Panc1 (cell line): ENCODE data around the gene GOLGA2. TPM values are rescaled to one million over a fixed set of nuclear protein-coding genes. Genes with fewer than 3 reads are reported as not detected.

Experiments
- ATAC-seq: fragments of 200-7000 bp; cut with Tn5 transposase; 2 replicates; pipeline ENCODE4 v1.9.1; 2020; ENCODE audit warnings: mild to moderate bottlenecking, moderate library complexity
- BruUV-seq: library from RNA; stranded (reverse); fragments of 400-500 nt; replicated peaks from 2 replicates; lab custom pipeline; 2021; lab: Mats Ljungman, UMichigan
- CTCF ChIA-PET: fragments of 300-600 bp; sonication (Branson Sonifier 250); formaldehyde crosslinking; loops from one replicate; lab custom pipeline; 2022; ENCODE audit warnings: antibody characterized with exemption; lab: Charles Lee
- POLR2A ChIA-PET: fragments of 300-600 bp; sonication (Branson Sonifier 250); formaldehyde crosslinking; loops from one replicate; lab custom pipeline; 2022; ENCODE audit warnings: antibody characterized with exemption; lab: Charles Lee
- DNase-seq: peaks from one replicate; pipeline ENCODE4 v3.0.0-alpha.2; 2010; ENCODE audit warnings: low read depth, low spot score
- H3K27ac ChIP-seq: 2 replicates; pipeline ENCODE4 v1.5.1; 2011; ENCODE audit warnings: mild to moderate bottlenecking, low read length, inconsistent platforms
- H3K27me3 ChIP-seq: fragments of 200-500 bp; sonication (Bioruptor generic); 2 replicates; pipeline ENCODE4 v1.6.0; 2014; ENCODE audit warnings: low read length, inconsistent platforms; ENCODE audit not compliant: control insufficient read depth, insufficient read depth
- H3K36me3 ChIP-seq: fragments of 200-500 bp; sonication (Bioruptor generic); 2 replicates; pipeline ENCODE4 v1.5.1; 2014; ENCODE audit warnings: inconsistent platforms, mild to moderate bottlenecking, low read length, moderate library complexity; ENCODE audit not compliant: control insufficient read depth, insufficient read depth
- H3K4me1 ChIP-seq: 2 replicates; pipeline ENCODE4 v1.5.1; 2011; ENCODE audit warnings: inconsistent platforms, mild to moderate bottlenecking, low read length, moderate library complexity; ENCODE audit not compliant: control insufficient read depth, insufficient read depth
- H3K4me3 ChIP-seq, 2 experiments: 2 replicates each; pipeline ENCODE4 v1.5.1; 2011 to 2012; ENCODE audit warnings: low read depth in 2 of 2, low read length in 2 of 2, mild to moderate bottlenecking in 2 of 2, inconsistent platforms in 1 of 2, moderate library complexity in 1 of 2
- H3K9me3 ChIP-seq: fragments of 200-500 bp; sonication (Bioruptor generic); 2 replicates; pipeline ENCODE4 v1.5.1; 2014; ENCODE audit warnings: low read depth, mild to moderate bottlenecking, inconsistent platforms, low read length, moderate library complexity; ENCODE audit not compliant: control insufficient read depth, insufficient read depth
- POLR2AphosphoS5 ChIP-seq: IDR thresholded peaks from 2 replicates; pipeline ENCODE4 v1.6.1; 2012; ENCODE audit warnings: mild to moderate bottlenecking, low read depth, low read length, moderate library complexity
- SIN3A ChIP-seq: IDR thresholded peaks from 2 replicates; pipeline ENCODE4 v1.6.1; 2012; ENCODE audit warnings: low read depth, mild to moderate bottlenecking, low read length, moderate library complexity, borderline replicate concordance; ENCODE audit not compliant: insufficient read depth
- TCF7L2 ChIP-seq: IDR thresholded peaks from 2 replicates; pipeline ENCODE4 v1.6.1; 2011; ENCODE audit warnings: mild to moderate bottlenecking, low read depth, low read length, inconsistent platforms
- in situ Hi-C: cut with HindIII; loops from 2 replicates; pipeline ENCODE4 v1.10.0; 2016; ENCODE audit warnings: low sequenced_read_pairs, low pct_unique_long_range_greater_than_20kb
- intact Hi-C: fragments of 100-400 bp; cut with micrococcal nuclease; formaldehyde crosslinking; loops from one replicate; pipeline ENCODE4 v1.10.0; 2022; ENCODE audit not compliant: unreplicated experiment
- total RNA-seq: library from RNA; stranded (reverse); gene quantifications from one replicate; pipeline ENCODE4 v1.2.1, GENCODE V29; 2021; ENCODE audit not compliant: unreplicated experiment
- TF ChIP-seq, protein P1 (sequence below), 2 experiments: IDR thresholded peaks; 2 replicates each; pipeline ENCODE4 v1.6.1; 2011 to 2012; ENCODE audit warnings: low read depth in 2 of 2, control low read depth in 1 of 2, low read length in 1 of 2, mild to moderate bottlenecking in 1 of 2, moderate library complexity in 1 of 2; ENCODE audit not compliant: insufficient read depth in 1 of 2
- TF ChIP-seq, protein P2 (sequence below): fragments of 450-650 bp; IDR thresholded peaks from 2 replicates; pipeline ENCODE4 v1.5.1; 2017; ENCODE audit warnings: mild to moderate bottlenecking

GOLGA2 gene
- total RNA-seq, 1 experiment from 2014 or later, result 69.6 TPM

DNA sequence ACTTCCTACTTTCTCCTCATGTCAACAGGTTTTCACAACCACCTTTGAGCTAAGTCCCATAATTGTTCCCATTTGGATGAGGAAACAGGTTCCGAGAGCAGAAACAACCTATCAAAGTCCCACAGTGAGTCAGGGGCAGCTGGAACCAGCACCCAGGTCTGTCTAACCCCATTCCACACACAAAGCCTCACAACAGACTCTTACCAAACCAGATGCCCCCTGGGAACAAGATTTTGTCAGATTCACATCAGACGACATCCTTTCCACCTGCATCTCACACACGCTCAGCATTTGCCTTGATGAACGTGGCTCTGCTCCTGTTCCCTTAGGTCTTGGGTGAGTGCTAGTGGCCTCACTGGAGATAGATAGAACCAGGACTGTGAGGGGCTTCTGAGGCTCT, 17.3 kb upstream of the GOLGA2 start:
- in situ Hi-C loops (no loop called here), intact Hi-C loops (loop anchor here (10.0 kb wide), 2 partner anchors 52 to 122 kb away; partner anchors contain the start of gene SLC27A4)
- H3K4me3 ChIP-seq, result no peak overlapping the region
- no peak for ATAC-seq
- DNase-seq, result no peak
- no peaks in the 10 kb centered on the region for H3K9me3 ChIP-seq
- ChIA-PET CTCF (interaction anchor here (0.6 kb wide), 2 partner anchors 44 to 303 kb away, joined by 5 to 7 read pairs; no protein-coding TSS in a partner anchor), POLR2A (no interaction called here)
- TF ChIP-seq POLR2AphosphoS5 (no peak), TCF7L2 (no peak), SIN3A (no peak)
- TF ChIP-seq, protein P1, sequence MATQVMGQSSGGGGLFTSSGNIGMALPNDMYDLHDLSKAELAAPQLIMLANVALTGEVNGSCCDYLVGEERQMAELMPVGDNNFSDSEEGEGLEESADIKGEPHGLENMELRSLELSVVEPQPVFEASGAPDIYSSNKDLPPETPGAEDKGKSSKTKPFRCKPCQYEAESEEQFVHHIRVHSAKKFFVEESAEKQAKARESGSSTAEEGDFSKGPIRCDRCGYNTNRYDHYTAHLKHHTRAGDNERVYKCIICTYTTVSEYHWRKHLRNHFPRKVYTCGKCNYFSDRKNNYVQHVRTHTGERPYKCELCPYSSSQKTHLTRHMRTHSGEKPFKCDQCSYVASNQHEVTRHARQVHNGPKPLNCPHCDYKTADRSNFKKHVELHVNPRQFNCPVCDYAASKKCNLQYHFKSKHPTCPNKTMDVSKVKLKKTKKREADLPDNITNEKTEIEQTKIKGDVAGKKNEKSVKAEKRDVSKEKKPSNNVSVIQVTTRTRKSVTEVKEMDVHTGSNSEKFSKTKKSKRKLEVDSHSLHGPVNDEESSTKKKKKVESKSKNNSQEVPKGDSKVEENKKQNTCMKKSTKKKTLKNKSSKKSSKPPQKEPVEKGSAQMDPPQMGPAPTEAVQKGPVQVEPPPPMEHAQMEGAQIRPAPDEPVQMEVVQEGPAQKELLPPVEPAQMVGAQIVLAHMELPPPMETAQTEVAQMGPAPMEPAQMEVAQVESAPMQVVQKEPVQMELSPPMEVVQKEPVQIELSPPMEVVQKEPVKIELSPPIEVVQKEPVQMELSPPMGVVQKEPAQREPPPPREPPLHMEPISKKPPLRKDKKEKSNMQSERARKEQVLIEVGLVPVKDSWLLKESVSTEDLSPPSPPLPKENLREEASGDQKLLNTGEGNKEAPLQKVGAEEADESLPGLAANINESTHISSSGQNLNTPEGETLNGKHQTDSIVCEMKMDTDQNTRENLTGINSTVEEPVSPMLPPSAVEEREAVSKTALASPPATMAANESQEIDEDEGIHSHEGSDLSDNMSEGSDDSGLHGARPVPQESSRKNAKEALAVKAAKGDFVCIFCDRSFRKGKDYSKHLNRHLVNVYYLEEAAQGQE (IDR thresholded peaks at IDR 0.05; ENCODE audit: insufficient read depth in 1 of 2, low read depth in 2 of 2, low read length in 1 of 2), result no peak
- TF ChIP-seq, protein P2, sequence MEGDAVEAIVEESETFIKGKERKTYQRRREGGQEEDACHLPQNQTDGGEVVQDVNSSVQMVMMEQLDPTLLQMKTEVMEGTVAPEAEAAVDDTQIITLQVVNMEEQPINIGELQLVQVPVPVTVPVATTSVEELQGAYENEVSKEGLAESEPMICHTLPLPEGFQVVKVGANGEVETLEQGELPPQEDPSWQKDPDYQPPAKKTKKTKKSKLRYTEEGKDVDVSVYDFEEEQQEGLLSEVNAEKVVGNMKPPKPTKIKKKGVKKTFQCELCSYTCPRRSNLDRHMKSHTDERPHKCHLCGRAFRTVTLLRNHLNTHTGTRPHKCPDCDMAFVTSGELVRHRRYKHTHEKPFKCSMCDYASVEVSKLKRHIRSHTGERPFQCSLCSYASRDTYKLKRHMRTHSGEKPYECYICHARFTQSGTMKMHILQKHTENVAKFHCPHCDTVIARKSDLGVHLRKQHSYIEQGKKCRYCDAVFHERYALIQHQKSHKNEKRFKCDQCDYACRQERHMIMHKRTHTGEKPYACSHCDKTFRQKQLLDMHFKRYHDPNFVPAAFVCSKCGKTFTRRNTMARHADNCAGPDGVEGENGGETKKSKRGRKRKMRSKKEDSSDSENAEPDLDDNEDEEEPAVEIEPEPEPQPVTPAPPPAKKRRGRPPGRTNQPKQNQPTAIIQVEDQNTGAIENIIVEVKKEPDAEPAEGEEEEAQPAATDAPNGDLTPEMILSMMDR, result no peak
- no peaks in the 10 kb centered on the region for H3K36me3 ChIP-seq
- H3K27ac ChIP-seq, result no peak overlapping the region
- no TSS peak for BruUV-seq
- no peaks in the 10 kb centered on the region for H3K27me3 ChIP-seq
- peaks cover 3% of the 10 kb centered on the region for H3K4me1 ChIP-seq

DNA sequence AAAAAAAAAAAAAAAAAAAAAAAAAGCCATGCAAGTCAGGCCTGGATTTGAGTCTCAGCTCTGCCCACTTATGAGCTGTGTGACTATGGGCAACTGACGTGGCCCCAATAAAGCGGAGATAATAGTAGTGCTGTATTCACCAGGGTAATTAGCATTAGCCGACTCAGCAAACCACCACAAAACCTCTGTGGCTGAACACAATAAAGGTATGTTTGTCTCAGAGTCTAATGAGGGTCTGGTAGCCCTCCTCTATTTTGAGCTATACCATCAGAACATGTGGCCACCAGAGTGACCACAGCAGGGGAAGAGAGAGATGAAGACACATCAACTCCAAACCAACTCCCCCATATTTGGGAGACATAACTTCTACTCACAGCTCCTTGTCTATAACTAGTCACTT, 16.2 kb upstream of the GOLGA2 start:
- in situ Hi-C loops, result no loop called here
- Histone ChIP-seq H3K27me3 (no peaks in the 10 kb centered on the region), H3K27ac (no peak overlapping the region), H3K4me3 (no peak overlapping the region), H3K36me3 (no peaks in the 10 kb centered on the region), H3K4me1 (peaks cover 3% of the 10 kb centered on the region), H3K9me3 (no peaks in the 10 kb centered on the region)
- TF ChIP-seq, protein P2, result no peak
- TF ChIP-seq SIN3A (no peak), POLR2AphosphoS5 (no peak), TCF7L2 (no peak)
- TF ChIP-seq, protein P1 (IDR thresholded peaks at IDR 0.05; ENCODE audit: insufficient read depth in 1 of 2, low read depth in 2 of 2, low read length in 1 of 2), result no peak
- CTCF ChIA-PET, result no interaction called here
- no TSS peak for BruUV-seq
- POLR2A ChIA-PET, result interaction anchor here (0.6 kb wide), 2 partner anchors 79 to 95 kb away, joined by 4 to 9 read pairs; no protein-coding TSS in a partner anchor
- ATAC-seq (no peak), DNase-seq (no peak)
- intact Hi-C loops, result loop anchor here (10.0 kb wide), 2 partner anchors 53 to 123 kb away; partner anchors contain the start of gene SLC27A4
